Gastrocnemius medialis (tissue), 4 donors: Measurements from ENCODE around the gene SYF2.
"Not testable (repeated sequence)": the region's sequence is repeated elsewhere in the genome, so short reads cannot be mapped to it uniquely, and the experiment has no call there.

Experiments
- POLR2A ChIP-seq, 2 donors: fragments of 450-650 bp; IDR thresholded peaks; one replicate each; pipeline ENCODE4 v1.6.1; 2017; ENCODE audit warnings: antibody characterized with exemption in 2 of 2, mild to moderate bottlenecking in 2 of 2, moderate library complexity in 2 of 2
- TF ChIP-seq, protein P1 (sequence below), 5 experiments: fragments of 450-650 bp in 3 of 5; fragments of 200-600 bp in 2 of 5; sonication (generic) in 2 of 5; IDR thresholded peaks in 4 of 5; conservative IDR thresholded peaks in 1 of 5; 1 replicate in 4 of 5; 2 replicates in 1 of 5; pipeline ENCODE4 v1.5.1; 2016 to 2019; ENCODE audit warnings: antibody characterized with exemption in 5 of 5, mild to moderate bottlenecking in 3 of 5, moderate library complexity in 3 of 5

DNA sequence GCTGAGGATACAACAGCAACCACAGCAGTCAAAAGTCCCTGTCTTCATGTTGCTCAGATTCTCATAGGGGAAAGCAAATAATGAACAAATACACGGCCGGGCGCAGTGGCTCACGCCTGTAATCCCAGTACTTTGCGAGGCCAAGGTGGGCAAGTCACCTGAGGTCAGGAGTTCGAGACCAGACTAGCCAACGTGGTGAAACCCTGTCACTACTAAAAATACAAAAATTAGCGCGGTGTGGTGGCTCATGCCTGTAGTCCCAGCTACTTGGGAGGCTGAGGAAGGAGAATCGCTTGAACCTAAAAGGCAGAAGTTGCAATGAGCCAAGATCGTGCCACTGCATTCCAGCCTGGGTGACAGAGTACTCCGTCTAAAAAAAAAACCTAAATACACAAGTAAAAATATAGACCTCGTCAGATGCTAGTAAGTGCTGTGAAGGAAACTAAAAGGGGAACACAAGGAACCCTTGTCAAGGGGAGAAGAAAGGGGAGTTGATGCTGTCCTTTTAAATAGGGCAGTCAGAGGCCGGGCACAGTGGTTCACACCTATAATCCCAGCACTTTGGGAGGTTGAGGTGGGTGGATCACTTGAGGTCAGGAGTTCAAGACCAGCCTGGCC lies 36.0 kb upstream of the SYF2 start:
- not testable (repeated sequence) for TF ChIP-seq POLR2A (IDR thresholded peaks at IDR 0.05)
- TF ChIP-seq, protein P1, sequence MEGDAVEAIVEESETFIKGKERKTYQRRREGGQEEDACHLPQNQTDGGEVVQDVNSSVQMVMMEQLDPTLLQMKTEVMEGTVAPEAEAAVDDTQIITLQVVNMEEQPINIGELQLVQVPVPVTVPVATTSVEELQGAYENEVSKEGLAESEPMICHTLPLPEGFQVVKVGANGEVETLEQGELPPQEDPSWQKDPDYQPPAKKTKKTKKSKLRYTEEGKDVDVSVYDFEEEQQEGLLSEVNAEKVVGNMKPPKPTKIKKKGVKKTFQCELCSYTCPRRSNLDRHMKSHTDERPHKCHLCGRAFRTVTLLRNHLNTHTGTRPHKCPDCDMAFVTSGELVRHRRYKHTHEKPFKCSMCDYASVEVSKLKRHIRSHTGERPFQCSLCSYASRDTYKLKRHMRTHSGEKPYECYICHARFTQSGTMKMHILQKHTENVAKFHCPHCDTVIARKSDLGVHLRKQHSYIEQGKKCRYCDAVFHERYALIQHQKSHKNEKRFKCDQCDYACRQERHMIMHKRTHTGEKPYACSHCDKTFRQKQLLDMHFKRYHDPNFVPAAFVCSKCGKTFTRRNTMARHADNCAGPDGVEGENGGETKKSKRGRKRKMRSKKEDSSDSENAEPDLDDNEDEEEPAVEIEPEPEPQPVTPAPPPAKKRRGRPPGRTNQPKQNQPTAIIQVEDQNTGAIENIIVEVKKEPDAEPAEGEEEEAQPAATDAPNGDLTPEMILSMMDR (IDR thresholded peaks at IDR 0.05 in 4 of 5, conservative IDR thresholded peaks at IDR 0.05 in 1 of 5), result not testable (repeated sequence)
